ENCODE data around the gene ANKRD50.

The ANKRD50 gene

DNA sequence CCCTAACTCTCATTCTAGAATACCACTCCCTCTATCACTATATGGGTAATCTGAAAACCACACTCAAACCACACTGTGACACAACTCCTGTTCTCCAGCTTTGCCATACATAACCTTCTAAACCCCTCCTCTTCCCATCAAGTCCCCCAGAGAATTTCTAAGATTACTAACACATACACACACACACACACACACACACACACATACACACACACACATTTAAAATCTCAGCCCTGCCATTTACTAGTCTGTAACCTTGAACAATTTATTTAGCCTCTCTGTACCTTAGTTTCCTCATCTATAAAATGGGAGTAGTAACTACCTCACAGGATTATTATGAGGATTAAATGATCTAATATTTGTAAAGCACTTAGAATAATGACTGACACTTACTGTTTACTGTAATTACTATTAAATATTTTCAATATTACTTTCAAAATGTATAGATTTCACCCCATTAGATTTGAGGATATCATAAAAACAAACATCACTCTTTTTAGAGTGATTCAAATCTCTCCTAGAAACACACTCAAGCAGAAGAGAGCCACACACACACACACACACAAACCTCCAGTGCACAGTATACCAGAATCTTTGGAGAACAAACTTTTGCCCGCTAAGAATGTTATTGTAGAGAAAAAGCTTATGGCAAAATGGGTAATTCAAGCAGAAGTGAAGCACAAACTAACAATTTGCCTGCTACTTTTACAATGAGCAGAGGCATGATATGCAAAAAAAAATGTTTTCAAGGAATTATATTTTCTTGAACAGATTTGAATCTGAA is 3.8 kb downstream of the ANKRD50 start:
- DNase-seq, result no peak

GRCh38 chr4:124705393-124705792 is 7.1 kb downstream of the ANKRD50 start:
- DNase-seq, result no peak

DNA sequence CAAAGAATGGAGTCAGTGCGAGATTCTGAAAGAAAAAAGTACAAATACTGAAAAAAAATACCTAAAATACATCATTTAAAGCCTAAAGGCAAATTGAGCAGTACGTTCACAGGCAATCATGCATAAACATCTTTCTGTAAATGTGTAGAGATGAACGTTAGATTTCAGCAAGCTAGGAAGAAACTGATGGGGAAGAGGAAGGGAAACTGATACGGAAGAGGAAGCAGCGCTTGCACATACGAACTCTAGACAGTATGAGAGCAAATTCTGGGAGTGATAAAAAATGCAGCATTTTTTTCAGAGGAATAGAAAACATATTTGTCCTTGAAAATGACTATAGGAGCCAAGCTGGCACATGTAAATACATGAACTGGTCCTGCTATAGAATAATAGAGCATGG is 9.4 kb downstream of the ANKRD50 start:
- no peak for DNase-seq

GRCh38 chr4:124697441-124697840 is 15.1 kb downstream of the ANKRD50 start:
- no peak for DNase-seq

DNA sequence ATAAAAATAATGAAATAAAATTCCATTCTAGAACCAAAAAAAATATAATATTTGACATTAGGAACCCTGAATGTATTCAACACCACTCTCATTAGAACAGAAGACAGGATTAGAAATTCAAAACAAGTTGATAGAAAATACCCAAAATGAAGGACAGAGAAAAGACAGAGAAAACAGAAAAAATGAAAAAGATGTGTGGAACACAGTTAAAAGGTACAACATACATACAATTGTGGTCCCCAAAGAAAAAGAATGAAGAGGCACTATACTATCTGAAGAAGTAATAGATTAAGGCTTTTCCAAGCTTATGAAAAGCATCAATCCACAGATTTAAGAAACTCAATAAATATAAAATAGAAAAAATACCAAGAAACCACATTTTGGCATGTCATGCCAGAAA is 16.4 kb downstream of the ANKRD50 start:
- no peak for DNase-seq

- no peak for DNase-seq
Measured at GRCh38 chr4:124694946-124695598, 17.5 kb downstream of the ANKRD50 start.

- DNase-seq, result no peak
Measured at GRCh38 chr4:124694306-124694705, 18.2 kb downstream of the ANKRD50 start.

DNA sequence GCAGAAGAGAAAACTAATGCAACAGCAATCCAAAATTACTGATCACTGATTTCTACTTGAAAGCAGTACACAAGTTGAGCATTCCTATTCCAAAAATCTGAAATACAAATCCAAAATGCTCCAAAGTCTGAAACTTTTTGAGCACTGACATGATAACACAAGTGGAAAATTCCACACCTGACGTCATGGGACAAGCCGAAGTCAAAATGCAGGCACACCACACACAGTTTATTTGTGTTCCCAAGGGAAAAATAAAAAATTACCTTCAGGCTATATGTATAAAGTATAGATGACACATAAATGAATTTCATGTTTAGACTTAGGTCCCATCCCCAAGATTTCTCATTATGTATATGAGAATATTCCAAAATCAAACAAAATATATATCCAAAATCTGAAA is 20.7 kb downstream of the ANKRD50 start:
- DNase-seq, result no peak

DNA sequence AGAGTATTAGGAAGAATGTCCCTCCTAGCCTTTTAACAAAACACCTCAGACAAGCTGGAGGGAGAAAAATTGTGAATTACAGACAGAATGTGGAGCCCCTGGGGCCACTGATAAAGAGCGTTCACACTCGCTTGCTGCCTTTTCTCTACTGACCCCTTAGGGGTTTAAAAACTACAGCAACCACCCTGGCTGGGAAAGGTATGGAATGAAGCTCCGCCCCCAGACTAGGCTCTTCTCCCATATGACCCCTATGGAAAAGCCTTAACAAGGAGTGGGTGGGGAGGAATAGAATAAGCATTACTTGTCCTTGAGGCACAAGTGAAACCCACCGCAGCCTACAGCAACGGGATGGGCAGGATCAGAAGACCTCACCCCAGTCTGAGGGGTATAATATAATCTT is 26.3 kb downstream of the ANKRD50 start:
- no peak for DNase-seq

DNA sequence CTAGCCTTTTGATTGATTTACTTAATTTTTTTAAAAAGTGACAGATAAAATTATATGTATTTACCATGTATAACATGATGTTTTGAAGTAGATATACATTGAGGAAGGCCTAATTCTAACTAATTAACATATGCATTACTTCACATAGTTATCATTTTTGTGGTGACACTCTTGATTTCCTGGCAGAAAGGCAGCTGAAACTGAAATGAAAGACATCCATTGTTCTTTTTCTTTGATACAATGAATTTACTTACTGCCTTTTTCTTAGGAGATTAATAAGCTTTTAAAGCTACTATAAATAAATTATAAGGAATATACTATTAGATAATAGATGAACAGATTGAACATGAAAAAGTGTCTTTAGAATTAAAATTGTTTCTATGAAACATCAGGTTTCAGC is 26.7 kb downstream of the ANKRD50 start:
- no peak for DNase-seq

DNA sequence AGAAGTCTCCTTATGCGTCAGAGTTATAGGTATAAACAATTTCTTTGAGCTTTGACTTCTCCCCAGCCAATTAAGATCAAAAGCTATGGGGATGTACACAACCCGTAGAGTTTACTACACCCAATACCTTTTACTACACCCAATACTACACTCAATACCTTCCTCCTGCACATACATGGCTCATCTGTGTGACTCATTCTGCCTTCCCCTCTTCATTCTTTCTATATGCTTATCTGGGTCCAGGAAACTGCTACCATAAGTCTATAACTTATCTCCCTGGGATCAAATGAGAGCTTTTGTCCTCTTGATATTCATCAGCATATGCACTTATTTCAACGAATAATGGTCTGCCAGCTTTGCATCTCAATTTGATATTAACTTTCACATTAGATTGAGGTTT is 28.2 kb downstream of the ANKRD50 start:
- no peak for DNase-seq

GRCh38 chr4:124682384-124682783 is 30.1 kb downstream of the ANKRD50 start:
- no peak for DNase-seq

DNA sequence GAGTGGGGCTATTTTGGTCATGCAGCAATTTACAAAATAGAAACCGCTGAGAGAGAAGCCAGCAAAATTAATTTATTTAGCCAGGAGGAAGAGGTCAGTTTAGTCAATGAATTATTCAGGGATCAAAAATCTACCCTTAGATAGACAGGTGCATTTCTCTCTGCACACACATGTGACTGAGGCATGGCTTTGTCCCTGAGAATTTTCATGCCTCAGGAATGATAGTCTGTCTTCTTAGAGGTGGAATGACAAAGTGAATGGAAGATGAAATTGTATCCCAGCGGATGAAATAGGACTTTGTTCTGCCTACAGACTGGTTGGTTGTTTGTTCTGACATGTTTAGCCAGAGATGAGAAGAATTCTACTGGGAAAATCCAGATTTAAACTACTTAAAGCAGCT is 46.0 kb downstream of the ANKRD50 start:
- DNase-seq, result no peak

DNA sequence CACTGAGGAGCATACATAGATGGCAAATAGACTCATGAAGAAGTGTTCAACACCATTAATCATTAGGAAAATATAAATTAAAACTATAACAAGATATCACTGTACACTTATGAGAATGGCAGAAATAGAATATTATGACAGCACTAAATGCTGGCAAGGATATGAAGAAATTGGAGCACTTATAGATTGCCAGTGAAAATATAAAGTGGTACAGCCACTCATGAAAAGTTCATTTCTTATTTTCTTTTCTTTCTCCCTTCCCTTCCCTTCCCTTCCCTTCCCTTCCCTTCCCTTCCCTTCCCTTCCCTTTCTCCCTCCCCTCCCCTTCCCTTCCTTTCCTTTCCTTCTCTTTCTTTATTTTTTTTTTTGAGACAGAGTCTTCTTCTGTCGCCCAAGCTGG is 53.7 kb downstream of the ANKRD50 start:
- DNase-seq, result no peak

DNA sequence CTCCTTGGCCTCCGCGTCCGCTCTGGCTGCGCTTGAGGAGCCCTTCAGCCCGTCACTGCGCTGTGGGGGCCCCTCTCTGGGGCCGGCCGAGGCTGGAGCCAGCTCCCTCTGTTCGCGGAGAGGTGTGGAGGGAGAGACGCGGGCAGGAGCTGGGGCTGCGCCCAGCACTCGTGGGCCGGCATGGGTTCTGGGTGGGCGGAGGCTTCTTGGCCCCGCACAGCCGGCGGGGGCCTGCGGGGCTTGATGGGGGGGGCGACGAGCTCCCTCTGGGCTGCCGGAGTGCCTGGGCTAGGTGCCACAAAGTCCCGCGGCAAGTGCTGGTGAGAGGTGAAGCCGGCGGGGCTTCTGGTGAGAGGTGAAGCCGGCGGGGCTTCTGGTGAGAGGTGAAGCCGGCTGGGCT is 61.9 kb downstream of the ANKRD50 start:
- DNase-seq, result no peak

GRCh38 chr4:124647599-124647998 is 64.9 kb downstream of the ANKRD50 start:
- no peak for DNase-seq

DNA sequence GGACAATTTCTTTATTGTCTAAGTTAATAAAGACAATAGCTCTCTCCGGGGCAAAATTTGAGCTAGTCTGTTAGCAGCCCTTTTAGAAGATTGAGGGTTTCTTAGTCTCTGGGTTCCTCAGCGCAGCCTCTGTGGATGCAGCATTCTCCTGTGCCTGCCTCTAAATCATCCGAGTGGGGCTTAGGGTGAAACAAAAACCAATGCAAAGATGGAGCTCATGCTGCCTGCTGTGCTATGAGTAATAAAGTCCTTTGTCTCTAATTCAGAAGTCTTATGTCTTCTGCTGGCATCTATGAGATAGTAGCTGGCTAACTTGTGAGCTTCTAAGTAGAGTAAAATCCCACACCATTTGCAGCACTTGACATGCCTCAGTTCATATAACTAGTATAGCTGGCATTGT is 67.9 kb downstream of the ANKRD50 start:
- no peak for DNase-seq

DNA sequence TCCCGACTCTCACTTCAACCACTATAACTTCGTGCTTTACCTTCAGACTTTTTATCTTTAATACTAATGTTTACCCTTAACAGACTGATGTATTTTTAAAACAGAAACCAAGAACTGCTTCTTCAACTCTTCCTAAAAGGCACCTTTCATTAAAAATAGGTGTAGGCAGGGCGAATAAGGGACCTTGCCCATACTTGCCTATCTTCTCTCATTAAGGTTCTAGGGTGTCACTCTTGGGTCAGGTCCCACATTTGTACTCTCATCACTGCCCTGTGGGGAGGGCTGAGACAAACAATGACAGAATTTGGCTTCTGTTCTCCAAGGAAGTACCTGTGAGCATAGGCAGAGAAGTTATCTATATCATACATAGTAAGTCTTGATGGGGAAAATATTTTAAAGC is 69.7 kb downstream of the ANKRD50 start:
- DNase-seq, result no peak

DNA sequence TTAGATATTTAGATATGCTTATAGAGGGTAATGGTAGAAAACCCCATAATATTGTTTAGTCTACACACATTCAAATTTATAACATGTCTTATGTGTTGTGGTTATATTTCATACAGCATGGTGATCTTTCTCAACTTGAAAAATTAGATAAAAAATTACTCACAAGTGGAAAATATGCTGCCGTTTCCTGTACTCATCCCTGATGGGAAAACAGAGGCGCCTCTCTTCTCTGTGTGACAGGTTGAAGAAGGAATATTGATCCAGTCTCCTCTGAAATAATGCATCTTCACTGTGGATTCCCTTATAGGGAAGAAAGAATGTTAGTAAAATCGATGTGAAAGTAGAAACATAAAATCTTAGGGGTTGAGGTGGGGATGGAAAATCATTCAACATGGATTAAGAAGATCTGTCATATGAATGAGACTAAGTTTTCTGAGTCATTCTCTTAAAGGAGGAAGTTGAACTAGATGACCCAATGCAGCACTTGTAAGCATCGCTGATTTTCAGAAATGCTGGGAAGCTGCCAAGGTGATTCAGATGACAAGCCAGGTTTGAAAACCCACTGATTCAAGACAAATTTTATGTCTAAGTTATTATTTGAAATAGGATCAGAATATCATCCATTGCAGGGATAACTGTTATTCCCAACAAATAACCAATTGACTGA is 70.7 kb downstream of the ANKRD50 start:
- DNase-seq, result no peak

DNA sequence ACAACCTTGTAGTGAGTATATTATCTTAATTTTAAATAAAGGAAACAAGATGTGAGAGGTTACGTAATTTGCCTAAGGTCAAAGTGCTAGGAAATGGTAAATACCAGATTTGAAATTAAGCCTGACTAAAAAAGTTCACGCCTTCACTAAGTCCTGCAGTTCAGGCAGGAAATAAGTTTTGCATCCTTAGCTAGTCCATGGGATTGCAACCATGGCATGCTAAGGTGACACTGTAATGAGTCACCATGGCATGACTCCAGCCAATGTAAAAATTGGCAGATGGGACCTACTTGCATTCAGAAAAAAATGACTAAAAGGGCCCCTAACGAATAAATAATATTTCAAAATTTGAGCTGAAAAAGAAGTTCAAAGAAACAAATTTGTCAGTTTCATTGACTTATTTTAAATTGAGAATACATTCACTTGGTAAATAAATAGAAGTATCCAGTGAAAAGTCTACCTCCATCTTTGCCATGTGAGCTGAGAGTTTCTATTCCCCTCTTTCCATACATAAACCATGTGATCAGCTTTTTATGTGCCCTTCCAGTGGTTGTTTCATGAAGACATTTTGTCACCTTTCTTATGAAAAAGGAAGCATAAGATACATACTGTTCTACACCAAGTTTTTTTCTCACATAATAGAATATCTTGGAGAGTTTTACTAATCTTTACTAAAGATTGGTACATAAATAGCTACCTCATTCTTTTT is 72.4 kb downstream of the ANKRD50 start:
- DNase-seq, result no peak

DNA sequence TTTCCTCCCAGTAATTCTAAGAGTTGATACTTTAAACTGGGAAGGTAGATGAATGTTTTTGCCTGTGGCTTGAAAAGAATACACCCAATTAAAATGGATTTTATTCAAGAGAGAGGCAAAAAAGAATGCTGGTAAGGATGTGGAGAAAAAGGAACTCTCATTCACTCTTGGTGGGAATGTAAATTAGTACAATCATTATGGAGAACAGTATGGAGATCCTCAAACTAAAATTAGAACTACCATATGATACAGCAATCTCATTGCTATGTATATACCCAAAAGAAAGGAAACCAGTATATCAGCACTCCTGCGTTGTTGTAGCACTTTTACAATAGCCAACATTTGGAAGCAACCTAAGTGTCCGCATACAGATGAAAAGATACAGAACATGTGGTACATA is 75.2 kb downstream of the ANKRD50 start:
- DNase-seq, result no peak

DNA sequence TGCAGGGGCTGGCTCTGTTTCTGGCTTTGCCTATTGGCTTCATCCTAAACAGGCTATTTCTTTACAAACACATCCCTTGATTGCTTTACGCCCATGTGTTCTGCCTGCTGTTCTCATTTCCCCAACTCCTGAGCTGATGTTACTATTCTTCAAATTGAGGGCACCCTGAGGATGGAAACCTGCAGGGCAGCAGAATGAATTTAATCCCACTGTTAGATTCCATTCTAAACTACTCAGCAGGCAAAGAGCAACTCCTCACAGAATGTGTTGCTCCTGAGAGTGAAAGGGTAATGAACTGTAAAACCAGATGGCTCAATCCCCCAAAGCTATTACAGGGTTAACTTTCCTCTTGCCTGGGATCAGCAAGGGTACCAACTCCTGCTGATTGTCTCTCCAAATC is 75.7 kb downstream of the ANKRD50 start:
- DNase-seq, result no peak

GRCh38 chr4:124635331-124635730 is 77.2 kb downstream of the ANKRD50 start:
- DNase-seq, result no peak
